SU-DHL-6 (cell line): ENCODE measurements around the gene GATC.

Experiments used
- EZH2phosphoT487 ChIP-seq: fragments of 200-600 bp; sonication (generic), shearing (Covaris generic); conservative IDR thresholded peaks from 2 replicates; pipeline ENCODE4 v1.6.1; 2018; ENCODE audit warnings: mild to moderate bottlenecking, antibody characterized with exemption, low read length, moderate library complexity, mixed read lengths
- TF ChIP-seq, protein P1 (sequence below): fragments of 200-600 bp; sonication (generic); IDR thresholded peaks from one replicate; pipeline ENCODE4 v1.5.1; 2017; ENCODE audit warnings: antibody characterized with exemption, mild to moderate bottlenecking, low read length, moderate library complexity; ENCODE audit not compliant: insufficient read depth, poor library complexity, severe bottlenecking

GRCh38 chr12:120468821-120469449, 22.7 kb downstream of the GATC start:
- TF ChIP-seq, protein P1, sequence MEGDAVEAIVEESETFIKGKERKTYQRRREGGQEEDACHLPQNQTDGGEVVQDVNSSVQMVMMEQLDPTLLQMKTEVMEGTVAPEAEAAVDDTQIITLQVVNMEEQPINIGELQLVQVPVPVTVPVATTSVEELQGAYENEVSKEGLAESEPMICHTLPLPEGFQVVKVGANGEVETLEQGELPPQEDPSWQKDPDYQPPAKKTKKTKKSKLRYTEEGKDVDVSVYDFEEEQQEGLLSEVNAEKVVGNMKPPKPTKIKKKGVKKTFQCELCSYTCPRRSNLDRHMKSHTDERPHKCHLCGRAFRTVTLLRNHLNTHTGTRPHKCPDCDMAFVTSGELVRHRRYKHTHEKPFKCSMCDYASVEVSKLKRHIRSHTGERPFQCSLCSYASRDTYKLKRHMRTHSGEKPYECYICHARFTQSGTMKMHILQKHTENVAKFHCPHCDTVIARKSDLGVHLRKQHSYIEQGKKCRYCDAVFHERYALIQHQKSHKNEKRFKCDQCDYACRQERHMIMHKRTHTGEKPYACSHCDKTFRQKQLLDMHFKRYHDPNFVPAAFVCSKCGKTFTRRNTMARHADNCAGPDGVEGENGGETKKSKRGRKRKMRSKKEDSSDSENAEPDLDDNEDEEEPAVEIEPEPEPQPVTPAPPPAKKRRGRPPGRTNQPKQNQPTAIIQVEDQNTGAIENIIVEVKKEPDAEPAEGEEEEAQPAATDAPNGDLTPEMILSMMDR: peak; percentile 11
- no peak for TF ChIP-seq EZH2phosphoT487
